IMR-90 (cell line): ENCODE results near the gene IGLON5. TPM values are rescaled to one million over a fixed set of nuclear protein-coding genes. Genes with fewer than 3 reads are reported as not detected.
A peak's percentile ranks its signal among the peaks of the same experiment; 100 is the strongest.

Experiments
- ATAC-seq: fragments of 200-7000 bp; cut with Tn5 transposase; 2 replicates; pipeline ENCODE4 v1.9.1; 2020; ENCODE audit warnings: low read depth, mild to moderate bottlenecking, moderate library complexity
- Bru-seq: library from RNA; stranded (reverse); fragments of 400-500 nt; gene quantifications from one replicate; lab custom pipeline; 2021; lab: Mats Ljungman, UMichigan
- BruChase-seq, 2 experiments: library from RNA; stranded (reverse); fragments of 400-500 nt; gene quantifications; one replicate each; lab custom pipeline; 2021; lab: Mats Ljungman, UMichigan
- BruUV-seq: library from RNA; stranded (reverse); fragments of 400-500 nt; replicated peaks from 2 replicates; lab custom pipeline; 2021; lab: Mats Ljungman, UMichigan
- CTCF ChIA-PET: fragments of 300-600 bp; formaldehyde crosslinking; extraction: SDS; loops from one replicate; lab custom pipeline; 2021; ENCODE audit warnings: antibody characterized with exemption; lab: Yijun Ruan, JAX
- POLR2A ChIA-PET: fragments of 300-600 bp; sonication (Branson Sonifier 250); formaldehyde crosslinking; loops from one replicate; lab custom pipeline; 2022; ENCODE audit warnings: antibody characterized with exemption; ENCODE audit not compliant: unreplicated experiment; lab: Charles Lee
- DNase-seq: peaks from one replicate; pipeline ENCODE4 v3.0.0; 2013
- H2AFZ ChIP-seq: replicated peaks from 2 replicates; pipeline ENCODE3; 2013; ENCODE audit warnings: low read length, mild to moderate bottlenecking; ENCODE audit not compliant: poor library complexity
- H2AK5ac ChIP-seq: 2 replicates; pipeline ENCODE4 v1.6.1; 2013; ENCODE audit warnings: low read depth, low read length, inconsistent platforms
- H2AK9ac ChIP-seq: replicated peaks from 2 replicates; pipeline ENCODE3; 2013; ENCODE audit warnings: mild to moderate bottlenecking, low read depth, low read length, moderate library complexity; ENCODE audit not compliant: poor library complexity
- H2BK120ac ChIP-seq: 2 replicates; pipeline ENCODE4 v1.6.1; 2013; ENCODE audit warnings: low read depth, low read length, inconsistent platforms
- H2BK15ac ChIP-seq: 3 replicates; pipeline ENCODE4 v1.6.1; 2013; ENCODE audit warnings: low read depth, low read length, inconsistent platforms
- H2BK20ac ChIP-seq: 2 replicates; pipeline ENCODE4 v1.6.1; 2013; ENCODE audit warnings: low read depth, mild to moderate bottlenecking, inconsistent platforms, low read length, moderate library complexity
- H2BK5ac ChIP-seq: 2 replicates; pipeline ENCODE4 v1.6.1; 2013; ENCODE audit warnings: mild to moderate bottlenecking, low read depth, low read length, inconsistent platforms; ENCODE audit not compliant: poor library complexity, severe bottlenecking
- H3K14ac ChIP-seq: replicated peaks from 2 replicates; pipeline ENCODE4 v1.6.1; 2013; ENCODE audit warnings: low read depth, low read length, inconsistent platforms
- H3K18ac ChIP-seq: 2 replicates; pipeline ENCODE4 v1.6.1; 2013; ENCODE audit warnings: low read depth, low read length, control low read depth
- H3K23ac ChIP-seq: 2 replicates; pipeline ENCODE4 v1.6.1; 2013; ENCODE audit warnings: low read depth, low read length, inconsistent platforms
- H3K27ac ChIP-seq: 2 replicates; pipeline ENCODE4 v1.5.1; 2013; ENCODE audit warnings: mild to moderate bottlenecking, control low read depth, low read length; ENCODE audit not compliant: insufficient read depth
- H3K27me3 ChIP-seq: 2 replicates; pipeline ENCODE4 v1.6.1; 2013; ENCODE audit warnings: low read length; ENCODE audit not compliant: control insufficient read depth, insufficient read depth
- H3K36me3 ChIP-seq: 2 replicates; pipeline ENCODE4 v1.6.1; 2013; ENCODE audit warnings: low read length, mixed read lengths; ENCODE audit not compliant: control insufficient read depth, insufficient read depth
- H3K4ac ChIP-seq: 2 replicates; pipeline ENCODE4 v1.6.1; 2013; ENCODE audit warnings: low read depth, low read length, inconsistent platforms
- H3K4me1 ChIP-seq: 2 replicates; pipeline ENCODE4 v1.6.1; 2013; ENCODE audit warnings: low read length, mixed read lengths; ENCODE audit not compliant: control insufficient read depth, insufficient read depth
- H3K4me2 ChIP-seq: 2 replicates; pipeline ENCODE4 v1.6.1; 2013; ENCODE audit warnings: low read depth, mild to moderate bottlenecking, control low read depth, low read length, moderate library complexity
- H3K4me3 ChIP-seq: 2 replicates; pipeline ENCODE4 v1.5.1; 2013; ENCODE audit warnings: low read depth, mild to moderate bottlenecking, control low read depth, low read length, moderate library complexity; ENCODE audit not compliant: insufficient read depth
- H3K56ac ChIP-seq: 2 replicates; pipeline ENCODE4 v1.6.1; 2013; ENCODE audit warnings: low read length, inconsistent platforms; ENCODE audit not compliant: insufficient read depth; ENCODE audit errors: extremely low read depth
- H3K79me1 ChIP-seq, 2 experiments: 2 replicates each; pipeline ENCODE4 v1.6.1; 2013; ENCODE audit warnings: low read length in 2 of 2, inconsistent platforms in 1 of 2, low read depth in 1 of 2
- H3K9ac ChIP-seq: 2 replicates; pipeline ENCODE4 v1.6.1; 2013; ENCODE audit warnings: low read depth, low read length, control low read depth
- H3K9me1 ChIP-seq: 2 replicates; pipeline ENCODE4 v1.6.1; 2013; ENCODE audit warnings: low read length, inconsistent platforms; ENCODE audit not compliant: insufficient read depth
- H3K9me3 ChIP-seq: 2 replicates; pipeline ENCODE4 v1.6.1; 2013; ENCODE audit warnings: low read length; ENCODE audit not compliant: control insufficient read depth, insufficient read depth
- H4K20me1 ChIP-seq: 2 replicates; pipeline ENCODE4 v1.6.1; 2013; ENCODE audit warnings: low read length, inconsistent platforms; ENCODE audit not compliant: insufficient read depth
- H4K5ac ChIP-seq: 2 replicates; pipeline ENCODE4 v1.6.1; 2013; ENCODE audit warnings: mild to moderate bottlenecking, low read depth, low read length, control low read depth
- H4K8ac ChIP-seq, 2 experiments: 2 replicates each; pipeline ENCODE4 v1.6.1; 2013; ENCODE audit warnings: low read depth in 2 of 2, low read length in 2 of 2, control low read depth in 1 of 2, inconsistent platforms in 1 of 2
- H4K91ac ChIP-seq: 2 replicates; pipeline ENCODE4 v1.6.1; 2013; ENCODE audit warnings: low read depth, low read length, inconsistent platforms; ENCODE audit not compliant: insufficient read depth
- BHLHE40 ChIP-seq: fragments of 150-350 bp; IDR thresholded peaks from 2 replicates; pipeline ENCODE4 v1.6.1; 2016; ENCODE audit warnings: mild to moderate bottlenecking, low read depth, low read length
- CEBPB ChIP-seq: IDR thresholded peaks from 2 replicates; pipeline ENCODE4 v1.6.1; 2012; ENCODE audit warnings: low read depth, low read length, improper control_type of control experiment
- CHD1 ChIP-seq: IDR thresholded peaks from 2 replicates; pipeline ENCODE4 v1.6.1; 2012; ENCODE audit warnings: low read depth, low read length, improper control_type of control experiment
- ELK1 ChIP-seq: fragments of 150-350 bp; IDR thresholded peaks from 2 replicates; pipeline ENCODE4 v1.6.1; 2016; ENCODE audit warnings: low read depth, mild to moderate bottlenecking, low read length, moderate library complexity, borderline replicate concordance
- FOS ChIP-seq: fragments of 150-350 bp; IDR thresholded peaks from 2 replicates; pipeline ENCODE4 v1.6.1; 2016; ENCODE audit warnings: low read depth, low read length
- MXI1 ChIP-seq: IDR thresholded peaks from 2 replicates; pipeline ENCODE4 v1.6.1; 2012; ENCODE audit warnings: low read depth, mild to moderate bottlenecking, low read length, moderate library complexity, borderline replicate concordance
- POLR2A ChIP-seq: IDR thresholded peaks from 2 replicates; pipeline ENCODE4 v1.6.1; 2012; ENCODE audit warnings: mild to moderate bottlenecking, low read depth, low read length
- WGBS, 2 experiments: methylation state at CpG; one replicate each; pipeline versions ENCODE4 v1.1.5 to v1.1.7; 2013; ENCODE audit warnings: missing lambda C conversion rate in 2 of 2; ENCODE audit not compliant: insufficient read length in 1 of 2; ENCODE audit errors: extremely low coverage in 2 of 2; 5-methylcytosine and 5-hydroxymethylcytosine counted together
- dilution Hi-C: fragments of 300-500 bp; cut with HindIII; formaldehyde crosslinking; loops from one replicate; pipeline ENCODE4 v1.14.3; 2018; ENCODE audit warnings: low sequenced_read_pairs; ENCODE audit not compliant: unreplicated experiment
- in situ Hi-C: fragments of 300-500 bp; cut with MboI; formaldehyde crosslinking; loops from 3 replicates; pipeline ENCODE4 v1.14.3; 2019; ENCODE audit warnings: low sequenced_read_pairs, inconsistent platforms, mixed read lengths
- intact Hi-C: fragments of 100-400 bp; cut with micrococcal nuclease; formaldehyde crosslinking; loops from 2 replicates; pipeline ENCODE4 v1.10.0; 2022
- long read RNA-seq: library from polyadenylated mRNA; unstranded; transcript quantifications from one replicate; pipeline ENCODE4 v2.0.0, GENCODE V29; 2021; ENCODE audit not compliant: unreplicated experiment
- polyA plus RNA-seq, 3 experiments: library from polyadenylated mRNA; depleted of rRNA; stranded (reverse); fragments of >200 nt; gene quantifications; 2 replicates each; pipeline ENCODE4 v1.2.3, GENCODE V29; 2012; ENCODE audit warnings: low replicate concordance in 1 of 3
- total RNA-seq: library from RNA; depleted of rRNA; stranded (reverse); fragments of >200 nt; gene quantifications from 2 replicates; pipeline ENCODE4 v1.2.3, GENCODE V29; 2012; rRNA removed

IGLON5 gene
- not detected in 2 replicates for total RNA-seq
- polyA plus RNA-seq (2012; rRNA removed) = not detected in 2 replicates
- polyA plus RNA-seq (2012; cell fraction: cytosol; rRNA removed) = 0.05 TPM in 1 of 2 replicates, not detected in the other
- polyA plus RNA-seq (2012; cell fraction: nucleus; rRNA removed; ENCODE audit: low replicate concordance) = 0.03 and 0.04 TPM in 2 replicates
- not detected for Bru-seq, nascent RNA
- BruChase-seq, experiment 1, labeled RNA remaining after a 6-hour chase = percentile 10 among the genes with signal in this experiment
- BruChase-seq, experiment 2, labeled RNA remaining after a 2-hour chase = not detected
- long read RNA-seq = 0 reads

GRCh38 chr19:51311351-51312257, at the start of gene IGLON5:
TSS of gene IGLON5 (plus strand) at chr19:51311644. CDS start at chr19:51311848, 204 bp downstream.
- Histone ChIP-seq H2BK120ac (no peak within 1 kb of the TSS), H2BK15ac (no peak within 1 kb of the TSS), H3K14ac (no peak within 1 kb of the TSS), H3K18ac (no peak within 1 kb of the TSS), H3K4ac (no peak within 1 kb of the TSS), H2AFZ (no peak within 1 kb of the TSS), H3K56ac (no peak within 1 kb of the TSS), H4K8ac (no peak within 1 kb of the TSS), H3K4me1 (no peaks in the 10 kb centered on the region), H3K9me3 (0 out of 2 replicates have a peak, but pooled peaks cover 2% of the 10 kb centered on the region), H3K27me3 (no peaks in the 10 kb centered on the region; the same call in 1 of the 2 replicates), H3K9me1 (no peaks in the 10 kb centered on the region), H4K5ac (no peak within 1 kb of the TSS), H2BK5ac (no peak within 1 kb of the TSS), H3K27ac (no peak within 1 kb of the TSS), H3K9ac (no peak within 1 kb of the TSS), H3K23ac (no peak within 1 kb of the TSS), H4K91ac (no peak within 1 kb of the TSS), H3K79me1 (no peaks in the 10 kb centered on the region), H3K36me3 (no peaks in the 10 kb centered on the region), H3K4me2 (no peak within 1 kb of the TSS), H4K20me1 (no peaks in the 10 kb centered on the region), H3K4me3 (no peak within 1 kb of the TSS), H2AK5ac (no peak within 1 kb of the TSS), H2AK9ac (no peak within 1 kb of the TSS), H2BK20ac (no peak within 1 kb of the TSS)
- no TSS peak for BruUV-seq
- 3% methylated on average over 12 of the region's 76 CpGs; no CpG with 5 or more reads in 1 of the 2 experiments for WGBS, 2 experiments
- intact Hi-C loops (no loop called here), dilution Hi-C loops (no loop called here), in situ Hi-C loops (no loop called here)
- TF ChIP-seq BHLHE40 (no peak), MXI1 (no peak), ELK1 (no peak), CEBPB (no peak), FOS (no peak), CHD1 (no peak), POLR2A (no peak)
- ATAC-seq = no peak
- no peak for DNase-seq
- POLR2A ChIA-PET = no interaction called here
- CTCF ChIA-PET = no interaction called here
